ENCODE results near the gene DMGDH. TPM values are rescaled to one million over a fixed set of nuclear protein-coding genes. Genes with fewer than 3 reads are reported as not detected.
A peak's percentile ranks its signal among the peaks of the same experiment; 100 is the strongest.

DMGDH gene
- total RNA-seq (2012; rRNA removed), result under 0.01 and 0.18 TPM in 2 replicates
- 0.14 TPM in 1 of 2 replicates, not detected in the other for polyA plus RNA-seq (2012; rRNA removed)
- polyA plus RNA-seq (2012; cell fraction: cytosol; rRNA removed), result 0.18 TPM in 1 of 2 replicates, not detected in the other
- polyA plus RNA-seq (2012; cell fraction: nucleus; rRNA removed; ENCODE audit: low replicate concordance), result 0.14 and 0.79 TPM in 2 replicates
- Bru-seq, nascent RNA, result percentile 28 among the genes with signal in this experiment
- percentile 33 among the genes with signal in this experiment for BruChase-seq, experiment 1, labeled RNA remaining after a 6-hour chase
- BruChase-seq, experiment 2, labeled RNA remaining after a 2-hour chase, result percentile 42 among the genes with signal in this experiment
- long read RNA-seq, partial matches to known transcripts, result 0 of 5 reads
- long read RNA-seq, other reads (novel, unspliced or antisense), result 5 of 5 reads

DNA sequence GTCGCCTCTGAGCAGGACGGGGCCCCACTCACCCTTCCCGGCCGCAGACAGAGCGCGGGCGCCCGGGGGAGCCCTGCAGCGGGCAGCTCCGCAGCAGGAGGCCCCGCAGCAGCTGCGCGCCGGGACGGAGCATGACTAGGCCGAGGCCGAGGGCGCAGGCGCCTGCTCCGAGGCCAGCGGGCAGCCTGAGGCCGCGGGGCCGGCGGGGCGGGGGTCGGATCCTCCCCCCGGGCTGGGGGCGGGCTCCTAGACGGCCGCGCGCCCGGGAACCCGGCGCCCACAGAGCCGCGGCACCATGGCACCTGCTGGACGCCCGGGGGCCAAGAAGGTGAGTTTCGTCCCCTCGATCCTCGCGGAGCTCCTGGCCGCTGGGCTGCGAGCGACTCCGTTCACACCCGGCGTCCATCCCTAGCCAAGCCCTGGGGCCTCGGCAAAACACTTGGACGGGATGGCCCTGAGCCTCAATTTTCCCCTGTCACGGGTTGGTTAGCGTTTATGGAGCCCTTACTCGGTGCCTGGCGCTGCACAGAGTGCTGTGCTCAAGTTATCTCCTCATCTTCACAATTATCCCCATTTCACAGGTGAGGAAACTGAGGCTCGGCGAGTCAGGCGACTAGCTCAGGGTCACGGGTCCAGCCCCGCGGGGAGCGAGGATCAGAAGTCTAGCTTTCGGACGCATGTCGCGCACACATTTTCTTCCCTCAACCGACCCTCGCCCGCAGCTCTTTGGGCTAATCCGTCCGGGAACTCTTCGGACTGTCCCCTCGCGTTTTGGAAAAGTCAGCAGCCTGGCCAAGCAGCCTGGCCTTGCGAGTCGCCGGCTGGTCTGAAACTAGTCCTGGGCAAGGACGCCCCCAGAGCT is at the start of gene DMGDH, which contains the start of gene BHMT2:
Gene DMGDH, minus strand, starts transcription at position 187 of the 862 bp plus-strand sequence. Its CDS starts 54 bp downstream, at position 133.
Gene BHMT2, plus strand, starts transcription at position 280 of the 862 bp plus-strand sequence. Its CDS starts 16 bp downstream, at position 296.
- H3K4ac ChIP-seq (ENCODE audit: low read depth, low read length), result peak within 1 kb of the TSS; percentile 42; the same call in 1 of the 2 replicates
- H2BK20ac ChIP-seq (ENCODE audit: low read depth, low read length), result no peak within 1 kb of the TSS
- peaks cover 5% of the 10 kb centered on the region; the same call in 1 of the 2 replicates for H3K4me1 ChIP-seq (ENCODE audit: control insufficient read depth, insufficient read depth, low read length)
- 0 out of 2 replicates have a peak within 1 kb of the TSS, but pooled peaks have one; percentile 0 for H2AK5ac ChIP-seq (ENCODE audit: low read depth, low read length)
- H3K56ac ChIP-seq (ENCODE audit: extremely low read depth, insufficient read depth, low read length), result no peak within 1 kb of the TSS
- H3K23ac ChIP-seq (ENCODE audit: low read depth, low read length), result no peak within 1 kb of the TSS
- H3K14ac ChIP-seq (replicated peaks; ENCODE audit: low read depth, low read length), result no peak within 1 kb of the TSS
- H3K27ac ChIP-seq (ENCODE audit: insufficient read depth, low read length), result no peak within 1 kb of the TSS
- H3K36me3 ChIP-seq (ENCODE audit: control insufficient read depth, insufficient read depth, low read length), result no peaks in the 10 kb centered on the region
- no peaks in the 10 kb centered on the region; the same call in 1 of the 2 replicates for H3K27me3 ChIP-seq (ENCODE audit: control insufficient read depth, insufficient read depth, low read length)
- BruUV-seq (replicated peaks), result no TSS peak
- POLR2A ChIA-PET (ENCODE audit: unreplicated experiment), result no interaction called here
- TF ChIP-seq MAZ (IDR thresholded peaks at IDR 0.05; ENCODE audit: borderline replicate concordance, low read depth, low read length), result no peak
- TF ChIP-seq, protein P1, sequence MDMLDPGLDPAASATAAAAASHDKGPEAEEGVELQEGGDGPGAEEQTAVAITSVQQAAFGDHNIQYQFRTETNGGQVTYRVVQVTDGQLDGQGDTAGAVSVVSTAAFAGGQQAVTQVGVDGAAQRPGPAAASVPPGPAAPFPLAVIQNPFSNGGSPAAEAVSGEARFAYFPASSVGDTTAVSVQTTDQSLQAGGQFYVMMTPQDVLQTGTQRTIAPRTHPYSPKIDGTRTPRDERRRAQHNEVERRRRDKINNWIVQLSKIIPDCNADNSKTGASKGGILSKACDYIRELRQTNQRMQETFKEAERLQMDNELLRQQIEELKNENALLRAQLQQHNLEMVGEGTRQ (IDR thresholded peaks at IDR 0.05; ENCODE audit: low read depth, low read length), result no peak
- TF ChIP-seq BHLHE40 (IDR thresholded peaks at IDR 0.05; ENCODE audit: low read depth, low read length), result no peak
- no peak for TF ChIP-seq FOS (IDR thresholded peaks at IDR 0.05; ENCODE audit: low read depth, low read length)
- no peak for TF ChIP-seq CHD1 (IDR thresholded peaks at IDR 0.05; ENCODE audit: low read depth, low read length)
- no peak for TF ChIP-seq NFE2L2 (IDR thresholded peaks at IDR 0.05; ENCODE audit: low read depth, low read length)
- no peak for TF ChIP-seq RAD21 (IDR thresholded peaks at IDR 0.05; ENCODE audit: low read length)
- no peak for TF ChIP-seq MAFK (IDR thresholded peaks at IDR 0.05; ENCODE audit: low read depth, low read length)
- TF ChIP-seq MXI1 (IDR thresholded peaks at IDR 0.05; ENCODE audit: borderline replicate concordance, low read depth, low read length), result no peak
- no peak for TF ChIP-seq CEBPB (IDR thresholded peaks at IDR 0.05; ENCODE audit: low read depth, low read length)
- no peak for TF ChIP-seq POLR2A (IDR thresholded peaks at IDR 0.05; ENCODE audit: low read depth, low read length)
- H4K91ac ChIP-seq (ENCODE audit: insufficient read depth, low read depth, low read length), result no peak within 1 kb of the TSS
- peak; percentile 84 for ATAC-seq (ENCODE audit: low read depth)
- H3K79me1 ChIP-seq (ENCODE audit: low read depth in 1 of 2, low read length in 2 of 2), result no peaks in the 10 kb centered on the region
- peak; percentile 9 for DNase-seq
- H2BK5ac ChIP-seq (ENCODE audit: low read depth, low read length, poor library complexity, severe bottlenecking), result no peak within 1 kb of the TSS
- H4K5ac ChIP-seq (ENCODE audit: low read depth, low read length), result no peak within 1 kb of the TSS
- H2AFZ ChIP-seq (replicated peaks; ENCODE audit: low read length, poor library complexity), result peak within 1 kb of the TSS; percentile 87
- H3K9me3 ChIP-seq (ENCODE audit: control insufficient read depth, insufficient read depth, low read length), result peaks cover 6% of the 10 kb centered on the region
- no peaks in the 10 kb centered on the region for H4K20me1 ChIP-seq (ENCODE audit: insufficient read depth, low read length)
- H3K18ac ChIP-seq (ENCODE audit: low read depth, low read length), result no peak within 1 kb of the TSS; the same call in 1 of the 2 replicates
- no peak within 1 kb of the TSS for H3K4me3 ChIP-seq (ENCODE audit: insufficient read depth, low read depth, low read length)
- H2AK9ac ChIP-seq (replicated peaks; ENCODE audit: low read depth, low read length, poor library complexity), result no peak within 1 kb of the TSS
- CTCF ChIA-PET, result no interaction called here
- dilution Hi-C loops (cut with HindIII; ENCODE audit: low sequenced_read_pairs, unreplicated experiment) (no loop called here), in situ Hi-C loops (cut with MboI; ENCODE audit: low sequenced_read_pairs) (no loop called here), intact Hi-C loops (cut with micrococcal nuclease) (no loop called here)
- H2BK15ac ChIP-seq (ENCODE audit: low read depth, low read length), result no peak within 1 kb of the TSS
- 24% methylated on average over 54 of the region's 79 CpGs; no CpG with 5 or more reads in 1 of the 2 experiments for WGBS, 2 experiments (ENCODE audit: extremely low coverage in 2 of 2, insufficient read length in 1 of 2)
- H4K8ac ChIP-seq (ENCODE audit: low read depth in 2 of 2, low read length in 2 of 2), result peak within 1 kb of the TSS in 1 of 2 experiments; percentile 26; a peak in 1 of 4 replicates
- H3K9ac ChIP-seq (ENCODE audit: low read depth, low read length), result no peak within 1 kb of the TSS
- H3K4me2 ChIP-seq (ENCODE audit: low read depth, low read length), result no peak within 1 kb of the TSS; the same call in 1 of the 2 replicates
- peak within 1 kb of the TSS; percentile 48 for H2BK120ac ChIP-seq (ENCODE audit: low read depth, low read length)
- H3K9me1 ChIP-seq (ENCODE audit: insufficient read depth, low read length), result 0 out of 2 replicates have a peak, but pooled peaks cover 3% of the 10 kb centered on the region
